GM18505 (cell line): ENCODE results near the gene SHROOM3.

Experiments used
- ATAC-seq: cut with Tn5 transposase; IDR thresholded peaks from one replicate; pipeline ENCODE4 v1.9.1; 2021; ENCODE audit not compliant: unreplicated experiment
- POLR2A ChIP-seq: IDR thresholded peaks from 4 replicates; pipeline ENCODE4 v1.6.1; 2011; ENCODE audit warnings: borderline replicate concordance; ENCODE audit not compliant: insufficient read depth, insufficient read length; ENCODE audit errors: extremely low read depth

The SHROOM3 gene

DNA sequence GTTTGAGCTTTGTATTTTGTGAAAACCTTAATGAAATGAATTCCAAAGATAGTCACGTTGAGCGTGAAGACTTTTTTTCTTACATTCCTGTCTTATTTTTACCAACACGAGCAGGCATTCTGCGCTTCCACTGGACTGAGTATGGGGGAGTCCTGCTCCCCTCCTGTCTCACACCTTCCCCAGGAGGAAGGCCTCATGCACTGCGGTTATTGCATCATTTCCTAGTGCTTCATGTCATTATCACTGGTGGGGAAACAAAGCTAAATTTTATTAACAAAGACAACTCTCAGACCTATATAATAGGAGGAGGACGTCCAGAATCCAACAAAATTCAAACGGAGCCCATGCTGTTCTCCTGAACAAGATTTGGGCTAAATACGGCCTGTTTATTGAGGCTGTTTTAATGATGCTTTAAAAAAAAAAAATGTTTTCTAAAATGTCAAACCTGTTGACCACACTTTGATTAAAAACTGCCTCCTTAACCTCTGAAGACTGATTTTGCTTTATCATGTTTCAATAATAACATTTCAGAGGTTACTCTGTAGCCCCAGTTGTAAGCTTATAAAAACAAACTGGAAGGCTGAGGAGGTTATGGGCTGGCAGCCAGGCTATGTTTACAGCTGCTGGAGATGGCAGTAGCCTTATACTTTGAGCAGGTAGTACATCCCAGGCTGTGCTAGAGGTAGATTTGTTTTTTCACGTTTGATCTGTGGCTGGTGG lies 344.9 kb downstream of the SHROOM3 start:
- TF ChIP-seq POLR2A, result no peak
- ATAC-seq, result no peak

DNA sequence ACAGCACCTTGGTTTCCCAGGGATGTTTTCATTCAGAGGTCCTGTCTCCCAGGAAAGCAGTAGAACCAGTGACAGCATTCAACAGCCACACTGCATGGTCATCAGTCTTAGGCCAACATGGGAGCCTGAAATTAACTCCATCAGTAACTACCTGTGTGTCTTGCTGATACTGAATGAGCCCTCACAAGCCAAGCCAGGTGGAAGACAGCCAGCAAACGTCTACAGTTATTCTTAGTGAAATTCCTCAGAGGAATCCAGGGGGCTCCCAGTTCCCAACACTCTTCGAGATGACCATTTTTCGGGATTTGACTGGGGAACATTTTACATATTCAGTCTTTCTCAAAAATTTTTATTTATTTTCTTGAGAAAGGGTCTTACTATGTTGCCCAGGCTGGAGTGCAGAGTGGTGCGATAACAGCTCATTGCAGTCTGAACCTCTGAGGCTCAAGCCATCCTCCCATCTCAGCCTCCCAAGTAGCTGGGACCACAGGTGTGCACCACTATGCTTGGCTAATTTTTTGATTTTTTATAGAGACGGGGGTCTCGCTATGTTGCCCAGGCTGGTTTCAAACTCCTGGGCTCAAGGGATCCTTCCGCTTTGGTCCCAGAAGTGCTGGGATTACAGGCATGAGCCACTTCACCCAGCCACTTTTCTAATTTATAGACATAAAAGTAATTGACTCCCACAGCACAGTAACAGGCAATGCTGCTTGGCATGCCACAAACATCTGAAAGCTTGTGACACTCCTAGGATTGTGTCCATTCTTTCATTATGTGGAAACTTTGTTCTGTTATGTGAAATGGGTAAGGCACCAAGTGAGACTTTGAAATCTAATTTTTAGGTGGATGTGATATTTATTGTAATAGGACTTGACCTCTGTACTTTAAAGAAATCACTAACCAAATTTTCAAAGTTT lies 346.0 kb downstream of the SHROOM3 start:
- no peak for TF ChIP-seq POLR2A
- ATAC-seq, result no peak

DNA sequence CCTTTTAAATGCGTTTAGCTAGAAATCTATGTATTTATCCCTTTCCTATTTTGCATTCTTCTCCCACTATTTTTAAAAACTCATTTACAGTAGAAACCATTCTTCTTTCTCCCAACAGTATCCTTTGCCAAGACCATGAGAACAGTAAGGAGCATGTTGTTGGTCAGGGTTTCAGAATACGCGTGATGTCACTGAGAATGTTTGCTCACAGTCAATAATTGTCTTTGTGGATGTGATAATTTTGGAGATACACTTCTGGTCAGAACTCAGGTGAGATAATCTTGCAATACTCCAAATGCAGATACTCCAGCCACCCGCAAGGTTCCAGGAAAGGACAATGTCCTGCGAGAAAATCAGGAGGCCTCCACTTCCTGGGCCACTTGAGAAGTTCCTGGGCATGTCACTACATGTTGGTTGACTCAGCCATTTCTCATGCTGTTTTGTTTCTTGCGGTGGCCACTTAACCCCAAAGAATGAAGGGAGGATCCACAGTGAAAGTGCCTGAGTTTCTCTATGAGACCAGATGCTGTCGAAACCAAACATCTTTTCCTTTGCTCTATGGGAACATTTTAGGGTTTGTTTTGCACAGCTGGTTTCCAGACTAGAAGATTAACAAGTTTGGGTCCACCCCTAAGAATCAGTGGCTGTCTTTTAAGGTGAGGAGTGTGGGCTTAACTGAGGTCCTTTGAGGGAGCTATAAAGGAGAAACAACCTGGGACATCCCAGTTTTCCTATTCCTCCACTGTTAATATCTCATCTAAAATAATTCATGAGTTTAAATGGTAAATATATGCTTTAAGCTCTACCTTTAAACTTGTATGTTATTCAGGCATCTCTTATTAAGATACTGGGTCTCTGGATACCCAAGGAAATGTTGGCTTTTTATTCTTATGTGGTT lies 346.9 kb downstream of the SHROOM3 start:
- TF ChIP-seq POLR2A, result no peak
- ATAC-seq, result no peak

DNA sequence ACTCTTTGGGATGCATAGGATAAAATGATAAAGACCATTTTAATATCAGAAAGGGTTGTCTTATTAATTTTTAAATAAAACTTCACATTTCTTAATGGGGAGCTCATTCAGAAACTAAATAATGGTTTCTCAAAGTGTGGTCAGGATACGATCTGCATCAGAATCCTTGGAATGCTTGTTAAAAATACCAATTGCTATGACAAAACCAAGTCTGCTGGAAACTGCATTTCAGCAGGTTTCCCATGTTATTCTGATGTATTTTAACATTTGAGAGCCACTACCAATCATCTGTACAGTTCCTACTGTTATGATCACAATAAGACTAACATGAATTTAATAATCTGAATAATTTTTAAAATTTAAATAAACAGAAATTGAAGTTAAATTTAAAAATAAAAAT lies 347.8 kb downstream of the SHROOM3 start:
- no peak for ATAC-seq

DNA sequence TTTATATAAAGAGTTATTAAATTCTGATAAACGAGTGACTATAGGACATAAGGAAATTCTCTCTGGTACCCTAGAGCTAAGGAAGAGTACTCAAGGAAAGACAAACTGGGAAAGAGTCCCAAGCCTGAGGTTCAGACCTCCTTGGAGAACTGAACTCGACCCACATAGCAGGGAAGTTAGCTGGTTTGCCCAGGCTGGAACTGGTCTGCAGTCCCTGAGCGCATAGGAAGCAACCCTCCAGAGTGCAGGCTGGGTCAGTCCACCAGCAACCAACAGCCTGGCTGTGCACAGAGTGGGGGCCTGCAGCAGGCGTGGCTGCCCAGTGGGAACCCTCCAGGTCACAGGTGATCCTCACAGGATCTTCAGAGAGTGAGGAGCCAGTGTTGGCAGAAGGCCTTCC lies 348.8 kb downstream of the SHROOM3 start:
- no peak for ATAC-seq
- no peak for TF ChIP-seq POLR2A

More for the DNA sequence above, 347.8 kb downstream of the SHROOM3 start:
- no peak for TF ChIP-seq POLR2A

DNA sequence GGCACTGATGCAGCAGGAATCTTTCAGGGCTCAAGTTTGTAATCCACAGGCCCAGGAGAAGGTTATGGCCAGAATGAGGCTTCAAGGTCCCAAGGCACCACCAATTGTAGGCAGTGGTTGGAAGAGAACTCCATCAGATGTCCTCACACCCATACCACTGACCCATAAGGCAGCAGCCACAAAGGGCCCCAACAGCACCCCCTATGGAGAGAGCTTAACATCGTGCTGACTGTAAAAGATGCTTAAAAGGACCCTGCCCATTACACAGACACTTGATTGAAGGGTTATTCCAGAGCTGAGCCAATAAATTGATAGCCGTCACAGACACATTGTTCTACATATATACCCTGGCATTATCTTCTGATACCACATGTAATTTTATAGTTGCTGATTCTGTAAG lies 349.2 kb downstream of the SHROOM3 start:
- ATAC-seq, result no peak

DNA sequence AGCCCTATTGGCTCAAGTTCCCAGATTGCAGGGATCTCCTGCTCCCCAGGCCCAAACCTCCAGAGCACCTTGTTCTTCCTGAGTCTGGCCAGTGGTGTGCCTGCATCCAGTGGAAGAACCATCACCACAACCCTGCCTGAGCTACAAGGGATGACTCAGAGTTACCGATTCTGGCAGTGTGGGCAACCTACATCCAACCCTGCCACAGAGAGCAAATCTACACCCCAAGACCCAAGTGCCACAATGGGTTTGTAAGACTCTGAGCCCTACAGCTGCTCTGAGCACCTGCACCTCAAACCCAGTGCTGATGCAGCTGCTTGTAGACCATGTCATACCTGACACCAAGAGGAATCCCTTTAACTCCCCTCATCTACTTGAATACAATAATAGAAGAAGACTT lies 352.9 kb downstream of the SHROOM3 start:
- ATAC-seq, result no peak
- no peak for TF ChIP-seq POLR2A

More for the DNA sequence above, 349.2 kb downstream of the SHROOM3 start:
- TF ChIP-seq POLR2A, result no peak

DNA sequence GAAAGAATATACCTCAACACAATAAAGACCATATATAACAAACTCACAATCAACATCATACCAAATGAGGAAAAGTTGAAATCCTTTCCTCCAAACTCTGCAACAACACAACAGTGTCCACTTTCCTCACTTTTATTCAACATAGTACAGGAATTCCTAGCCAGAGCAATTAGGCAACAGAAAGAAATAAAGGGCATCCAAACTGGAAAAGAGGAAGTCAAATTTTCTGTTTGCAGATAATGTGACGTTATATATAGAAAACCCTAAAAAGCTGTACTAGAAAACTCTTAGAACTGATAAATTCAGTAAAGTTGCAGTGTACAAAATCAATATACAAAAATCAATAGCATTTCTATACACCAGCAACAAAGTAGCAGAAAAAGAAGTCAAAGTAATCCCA lies 355.3 kb downstream of the SHROOM3 start:
- no peak for ATAC-seq
- TF ChIP-seq POLR2A, result no peak

DNA sequence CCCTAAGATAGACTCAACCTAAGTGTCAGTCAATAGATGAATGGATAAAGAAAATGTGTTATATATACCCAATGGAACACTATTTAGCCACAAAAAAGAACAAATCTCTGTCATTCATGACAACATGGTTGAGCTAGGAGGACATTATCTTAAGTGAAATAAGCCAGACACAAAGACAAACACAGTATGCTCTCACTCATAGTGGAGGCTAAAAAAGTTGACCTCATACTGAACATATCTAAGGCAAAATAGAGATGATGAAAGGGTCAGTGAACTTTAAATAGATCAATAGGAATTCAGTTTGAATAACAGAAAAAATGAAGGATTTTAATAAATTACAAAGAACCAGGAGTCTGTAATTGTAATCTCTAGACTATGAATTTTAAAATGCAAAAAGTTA lies 356.4 kb downstream of the SHROOM3 start:
- TF ChIP-seq POLR2A, result no peak
- no peak for ATAC-seq

DNA sequence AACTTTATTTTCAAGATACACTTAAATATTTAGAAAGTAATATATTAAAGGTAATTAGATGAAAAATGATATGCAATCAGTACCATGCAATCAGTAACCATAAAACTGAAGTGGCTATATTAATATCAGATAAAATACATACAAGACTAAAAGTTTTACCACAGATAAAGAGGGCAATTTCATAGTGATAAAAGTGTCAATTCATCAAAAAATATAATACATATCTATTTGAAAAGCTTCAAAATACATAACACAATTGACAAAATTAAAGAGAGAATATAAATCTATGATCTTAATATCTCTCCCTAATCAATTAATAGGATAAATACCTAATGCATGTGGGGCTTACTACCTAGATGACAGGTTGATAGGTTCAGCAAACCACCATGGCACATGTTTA lies 357.4 kb downstream of the SHROOM3 start:
- no peak for TF ChIP-seq POLR2A
- ATAC-seq, result no peak

DNA sequence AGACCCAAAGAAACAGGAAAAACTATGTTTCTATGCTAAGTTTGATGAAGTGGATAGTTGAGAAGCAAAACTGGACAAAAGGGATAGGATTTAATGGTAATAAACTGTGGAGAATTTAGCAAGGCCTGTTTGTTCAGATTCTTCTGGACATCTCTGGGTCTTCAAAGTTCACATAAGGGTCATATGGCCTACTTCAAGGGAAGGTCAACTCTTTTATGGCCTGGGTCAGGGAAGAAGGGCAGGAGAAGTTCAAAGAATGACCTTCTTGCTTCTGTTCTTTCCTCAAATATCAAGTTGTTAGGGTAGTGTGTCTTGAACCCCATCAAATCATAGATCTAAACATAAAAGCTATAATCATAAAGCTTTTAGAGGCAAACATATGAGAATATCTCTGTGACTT lies 360.2 kb downstream of the SHROOM3 start:
- ATAC-seq, result no peak
- no peak for TF ChIP-seq POLR2A

DNA sequence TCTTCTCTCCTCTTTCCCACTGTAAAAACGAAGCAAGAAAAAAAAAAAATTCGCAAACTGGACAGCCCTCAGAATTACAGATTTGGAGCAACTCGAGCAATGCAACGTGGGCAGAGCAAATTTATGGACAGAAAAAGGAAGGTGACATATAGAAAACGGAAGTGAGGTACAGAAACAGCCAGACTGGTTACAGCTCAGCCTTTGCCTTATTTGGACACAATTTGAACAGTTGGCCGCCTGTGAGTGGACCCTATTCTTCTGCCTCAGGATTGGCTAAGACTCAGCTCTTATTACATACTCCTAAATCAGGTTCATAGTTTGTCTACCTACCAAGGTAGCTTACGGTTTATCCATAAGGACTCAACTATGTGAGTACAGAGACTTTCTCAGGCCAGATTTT lies 364.1 kb downstream of the SHROOM3 start:
- no peak for TF ChIP-seq POLR2A
- ATAC-seq, result no peak

DNA sequence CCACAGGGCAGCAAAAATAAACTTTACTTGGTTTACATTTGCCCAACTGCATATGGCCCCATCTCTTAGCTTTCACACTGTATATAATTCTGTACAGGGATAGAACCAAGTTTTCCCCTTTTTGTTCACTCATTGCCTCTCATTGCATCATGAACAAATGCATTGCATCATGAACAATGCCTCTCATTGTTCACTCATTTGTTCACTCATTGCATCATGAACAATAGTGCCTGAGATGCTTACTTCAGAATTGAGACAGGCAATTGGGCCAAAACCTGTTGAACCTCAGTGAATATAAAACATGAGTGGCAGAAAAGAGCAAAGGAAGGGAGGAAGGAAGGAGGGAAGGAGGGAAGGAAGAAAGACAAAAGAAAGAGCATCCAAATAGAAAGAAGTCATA lies 364.7 kb downstream of the SHROOM3 start:
- no peak for TF ChIP-seq POLR2A
- no peak for ATAC-seq
